Measurements from ENCODE around the gene NMB.
"Not testable (repeated sequence)": the region's sequence is repeated elsewhere in the genome, so short reads cannot be mapped to it uniquely, and the experiment has no call there.

The NMB gene

GRCh38 chr15:84654689-84655453 lies 3.1 kb downstream of the NMB start:
- peak; percentile 75 for DNase-seq

- DNase-seq = peak; percentile 86
These were observed 3.9 kb downstream of the NMB start, which contains the start of gene WDR73 for GRCh38 chr15:84653910-84654688. Gene WDR73, minus strand, starts transcription at chr15:84654283. Its CDS starts 9 bp downstream, at chr15:84654274.

GRCh38 chr15:84653584-84653909 lies 4.5 kb downstream of the NMB start:
- DNase-seq = no peak

GRCh38 chr15:84649706-84650105 lies 8.3 kb downstream of the NMB start:
- no peak for DNase-seq

- no peak for DNase-seq
These were observed 9.5 kb downstream of the NMB start for GRCh38 chr15:84648539-84648938.

- DNase-seq = no peak
These were observed 10.3 kb downstream of the NMB start for GRCh38 chr15:84647726-84648125.

GRCh38 chr15:84645997-84646396 lies 12.0 kb downstream of the NMB start:
- DNase-seq = no peak

- no peak for DNase-seq
These were observed 12.5 kb downstream of the NMB start for GRCh38 chr15:84645496-84645895.

GRCh38 chr15:84643838-84644237 lies 14.2 kb downstream of the NMB start:
- no peak for DNase-seq

GRCh38 chr15:84642640-84643039 lies 15.4 kb downstream of the NMB start:
- DNase-seq = not testable (repeated sequence)

- DNase-seq = not testable (repeated sequence)
These were observed 16.1 kb downstream of the NMB start for GRCh38 chr15:84641871-84642270.

- no peak for DNase-seq
These were observed 19.9 kb downstream of the NMB start for GRCh38 chr15:84638103-84638502.

GRCh38 chr15:84634228-84634837 lies 23.7 kb downstream of the NMB start:
- DNase-seq = no peak

- DNase-seq = peak; percentile 25
These were observed 24.4 kb downstream of the NMB start for GRCh38 chr15:84633311-84634227.

GRCh38 chr15:84631706-84632272 lies 26.2 kb downstream of the NMB start:
- no peak for DNase-seq

GRCh38 chr15:84629033-84629432 lies 29.0 kb downstream of the NMB start:
- DNase-seq = no peak

GRCh38 chr15:84625123-84625522 lies 32.9 kb downstream of the NMB start:
- DNase-seq = no peak

GRCh38 chr15:84624359-84624758 lies 33.6 kb downstream of the NMB start:
- DNase-seq = no peak

- no peak for DNase-seq
These were observed 36.5 kb downstream of the NMB start for GRCh38 chr15:84621358-84621979.

- DNase-seq = no peak
These were observed 37.4 kb downstream of the NMB start for GRCh38 chr15:84620626-84621025.

GRCh38 chr15:84616235-84616634 lies 41.8 kb downstream of the NMB start:
- no peak for DNase-seq

- DNase-seq = no peak
These were observed 46.4 kb downstream of the NMB start for GRCh38 chr15:84611631-84612030.
